Stomach (tissue), 9 donors: Measurements from ENCODE around the gene ZCWPW2. TPM values are rescaled to one million over a fixed set of nuclear protein-coding genes. Genes with fewer than 3 reads are reported as not detected.

Source experiments
- DNase-seq, 2 donors: peaks; one replicate each; pipeline versions ENCODE4 v3.0.0 to v3.0.0-alpha.2; 2013 to 2019
- H3K27ac ChIP-seq, 5 donors: fragments of 200-600 bp in 4 of 5; sonication (generic) in 4 of 5; one replicate each; pipeline ENCODE4 v1.5.1; 2013 to 2019; ENCODE audit warnings: mild to moderate bottlenecking in 1 of 5, moderate library complexity in 1 of 5
- H3K27me3 ChIP-seq, 3 donors: fragments of 200-600 bp; sonication (generic); one replicate each; pipeline ENCODE4 v1.5.1; 2017 to 2019; ENCODE audit warnings: mixed run types in 1 of 3
- H3K36me3 ChIP-seq, 4 donors: fragments of 200-600 bp; sonication (generic); 1 replicate in 3 of 4; 2 replicates in 1 of 4; pipeline ENCODE4 v1.5.1; 2016 to 2019
- H3K4me1 ChIP-seq, 4 donors: fragments of 200-600 bp; sonication (generic); one replicate each; pipeline ENCODE4 v1.5.1; 2016 to 2019
- H3K4me3 ChIP-seq, 4 donors: fragments of 200-600 bp; sonication (generic) in 3 of 4; one replicate each; pipeline ENCODE4 v1.5.1; 2016 to 2019; ENCODE audit warnings: mild to moderate bottlenecking in 1 of 4
- H3K9me3 ChIP-seq, 4 donors: fragments of 200-600 bp; sonication (generic); one replicate each; pipeline ENCODE4 v1.5.1; 2016 to 2019
- CTCF ChIP-seq, 7 experiments: fragments of 450-650 bp in 4 of 7; fragments of 200-600 bp in 3 of 7; sonication (generic) in 3 of 7; IDR thresholded peaks; one replicate each; pipeline ENCODE4 v1.5.1; 2016 to 2019; ENCODE audit warnings: antibody characterized with exemption in 7 of 7, control low read depth in 2 of 7, mild to moderate bottlenecking in 1 of 7
- EP300 ChIP-seq: sonication (generic); formaldehyde crosslinking; IDR thresholded peaks from one replicate; pipeline ENCODE4 v1.6.1; 2017; ENCODE audit warnings: antibody characterized with exemption
- POLR2A ChIP-seq, 4 donors: fragments of 450-650 bp; IDR thresholded peaks; one replicate each; pipeline ENCODE4 v1.6.1; 2016; ENCODE audit warnings: antibody characterized with exemption in 4 of 4, control low read depth in 2 of 4, mild to moderate bottlenecking in 1 of 4, moderate library complexity in 1 of 4
- POLR2AphosphoS5 ChIP-seq, 3 donors: sonication (generic); formaldehyde crosslinking; IDR thresholded peaks; one replicate each; pipeline ENCODE4 v1.6.1; 2016; ENCODE audit warnings: antibody characterized with exemption in 3 of 3
- WGBS, 5 donors: extraction: QIAGEN DNeasy Blood & Tissue Kit in 3 of 5; methylation state at CpG; one replicate each; pipeline versions ENCODE4 v1.1.5 to v1.1.7; 2013 to 2018; 5-methylcytosine and 5-hydroxymethylcytosine counted together
- intact Hi-C: fragments of 100-400 bp; cut with DNase I; formaldehyde crosslinking; loops from one replicate; pipeline ENCODE4 v1.15.1; 2023; ENCODE audit warnings: low total_unique reads
- polyA plus RNA-seq, 3 donors: library from polyadenylated mRNA; stranded (reverse); fragments of 200-250 nt; gene quantifications; one replicate each; pipeline ENCODE4 v1.2.3, GENCODE V29; 2013
- total RNA-seq, 5 donors: library from RNA; depleted of rRNA; stranded (reverse); fragments of >200 nt; gene quantifications; one replicate each; pipeline versions ENCODE4 v1.1.0 to v1.2.3, GENCODE V29; 2014 to 2016
- donor health status: healthy with polysubstance abuse.
- donor health status: Bipolar disorder and iron deficiency.
- donor health status: healthy.

Gene ZCWPW2
- total and polyA plus RNA-seq, 8 donors: 0.29 to 9.4 (median 0.88) TPM; not detected in 1

GRCh38 chr3:28544236-28544635, 195.7 kb downstream of the ZCWPW2 start:
- no peaks in the 10 kb centered on the region for H3K4me1 ChIP-seq
- 75 to 85% (median 81%) methylated on average over 3 of the region's 3 CpGs for WGBS, 5 donors
- H3K27me3 ChIP-seq: no peaks in the 10 kb centered on the region
- TF ChIP-seq POLR2A (IDR thresholded peaks at IDR 0.05) (no peak), CTCF (IDR thresholded peaks at IDR 0.05) (no peak), EP300 (no peak), POLR2AphosphoS5 (IDR thresholded peaks at IDR 0.05) (no peak)
- no peaks in the 10 kb centered on the region for H3K36me3 ChIP-seq
- no peak for DNase-seq
- intact Hi-C loops: no loop called here
- H3K27ac ChIP-seq: no peak overlapping the region
- no peak overlapping the region for H3K4me3 ChIP-seq
- H3K9me3 ChIP-seq: peaks cover 0 to 28% (median 11%) of the 10 kb centered on the region in 4 donors

- Histone ChIP-seq H3K36me3 (no peaks in the 10 kb centered on the region), H3K9me3 (peaks cover 0 to 27% (median 11%) of the 10 kb centered on the region in 4 donors), H3K27ac (no peak overlapping the region), H3K27me3 (no peaks in the 10 kb centered on the region), H3K4me1 (no peaks in the 10 kb centered on the region), H3K4me3 (no peak overlapping the region)
- intact Hi-C loops: no loop called here
- TF ChIP-seq CTCF (IDR thresholded peaks at IDR 0.05) (no peak), POLR2AphosphoS5 (IDR thresholded peaks at IDR 0.05) (no peak), EP300 (no peak), POLR2A (IDR thresholded peaks at IDR 0.05) (no peak)
- WGBS, 5 donors: 83 to 91% (median 87%) methylated on average over 1 of the region's 1 CpG
- no peak for DNase-seq
Observed at GRCh38 chr3:28544831-28545230, 196.3 kb downstream of the ZCWPW2 start.

GRCh38 chr3:28547677-28548076, 199.2 kb downstream of the ZCWPW2 start:
- H3K27me3 ChIP-seq: no peaks in the 10 kb centered on the region
- no peak overlapping the region for H3K4me3 ChIP-seq
- no peak for DNase-seq
- intact Hi-C loops: no loop called here
- H3K4me1 ChIP-seq: no peaks in the 10 kb centered on the region
- TF ChIP-seq EP300 (no peak), CTCF (IDR thresholded peaks at IDR 0.05) (no peak), POLR2A (IDR thresholded peaks at IDR 0.05) (no peak), POLR2AphosphoS5 (IDR thresholded peaks at IDR 0.05) (no peak)
- peaks cover 0 to 9% (median 0%) of the 10 kb centered on the region in 4 donors for H3K9me3 ChIP-seq
- WGBS, 5 donors: 81 to 96% (median 89%) methylated on average over 2 of the region's 2 CpGs
- H3K27ac ChIP-seq: no peak overlapping the region
- no peaks in the 10 kb centered on the region for H3K36me3 ChIP-seq

GRCh38 chr3:28553175-28553574, 204.7 kb downstream of the ZCWPW2 start:
- WGBS, 5 donors: 68 to 76% (median 71%) methylated on average over 3 of the region's 3 CpGs
- intact Hi-C loops: no loop called here

More at GRCh38 chr3:28553175-28553574, 204.7 kb downstream of the ZCWPW2 start:
- no peak for DNase-seq
- no peaks in the 10 kb centered on the region for H3K4me1 ChIP-seq
- H3K27ac ChIP-seq: no peak overlapping the region
- H3K9me3 ChIP-seq: no peaks in the 10 kb centered on the region
- H3K4me3 ChIP-seq: no peak overlapping the region
- H3K36me3 ChIP-seq: no peaks in the 10 kb centered on the region
- TF ChIP-seq CTCF (IDR thresholded peaks at IDR 0.05): no peak
- no peak for TF ChIP-seq POLR2AphosphoS5 (IDR thresholded peaks at IDR 0.05)
- no peak for TF ChIP-seq POLR2A (IDR thresholded peaks at IDR 0.05)
- no peak for TF ChIP-seq EP300
- H3K27me3 ChIP-seq: no peaks in the 10 kb centered on the region
